ENCODE measurements around the gene DVL1.

DVL1 gene

GRCh38 chr1:1340185-1340584 lies 9.0 kb downstream of the DVL1 start:
- no peak for DNase-seq

- DNase-seq = no peak
Measured at GRCh38 chr1:1338278-1338677, 10.9 kb downstream of the DVL1 start.

- no peak for DNase-seq
Measured at GRCh38 chr1:1337793-1338147, 11.4 kb downstream of the DVL1 start.

GRCh38 chr1:1336931-1337792 lies 12.1 kb downstream of the DVL1 start:
- DNase-seq = no peak

- DNase-seq = no peak
Measured at GRCh38 chr1:1336446-1336845, 12.8 kb downstream of the DVL1 start.

- no peak for DNase-seq
Measured at GRCh38 chr1:1335792-1336248, 13.4 kb downstream of the DVL1 start.

- DNase-seq = no peak
Measured at GRCh38 chr1:1335283-1335682, 13.9 kb downstream of the DVL1 start.

- no peak for DNase-seq
Measured at GRCh38 chr1:1334835-1335234, 14.4 kb downstream of the DVL1 start.

- DNase-seq = no peak
Measured at GRCh38 chr1:1333551-1334241, 15.5 kb downstream of the DVL1 start.

- DNase-seq = no peak
Measured at GRCh38 chr1:1332774-1333480, 16.3 kb downstream of the DVL1 start.

- no peak for DNase-seq
Measured at GRCh38 chr1:1332031-1332755, 17.0 kb downstream of the DVL1 start.

- DNase-seq = peak; percentile 27
Measured at GRCh38 chr1:1331068-1331965, 17.9 kb downstream of the DVL1 start, which contains the start of gene TAS1R3. TSS of gene TAS1R3 (plus strand) at chr1:1331280. CDS start at chr1:1331346, 66 bp downstream.

GRCh38 chr1:1330366-1331067 lies 18.7 kb downstream of the DVL1 start:
- no peak for DNase-seq

- no peak for DNase-seq
Measured at GRCh38 chr1:1329304-1330210, 19.7 kb downstream of the DVL1 start.

GRCh38 chr1:1328254-1328653 lies 21.0 kb downstream of the DVL1 start:
- DNase-seq = no peak

- DNase-seq = no peak
Measured at GRCh38 chr1:1327291-1327690, 21.9 kb downstream of the DVL1 start.

GRCh38 chr1:1326075-1326605 lies 23.1 kb downstream of the DVL1 start:
- no peak for DNase-seq

GRCh38 chr1:1325288-1326074 lies 23.7 kb downstream of the DVL1 start:
- DNase-seq = no peak
